SU-DHL-6 (cell line): ENCODE data around the gene TBC1D22A.

ENCODE experiments used
- CTCF ChIP-seq: fragments of 200-600 bp; sonication (generic); IDR thresholded peaks from one replicate; pipeline ENCODE4 v1.5.1; 2017; ENCODE audit warnings: antibody characterized with exemption, mild to moderate bottlenecking, low read length, moderate library complexity; ENCODE audit not compliant: insufficient read depth, poor library complexity, severe bottlenecking
- EZH2phosphoT487 ChIP-seq: fragments of 200-600 bp; sonication (generic), shearing (Covaris generic); conservative IDR thresholded peaks from 2 replicates; pipeline ENCODE4 v1.6.1; 2018; ENCODE audit warnings: mild to moderate bottlenecking, antibody characterized with exemption, low read length, moderate library complexity, mixed read lengths

GRCh38 chr22:47208630-47209029, 446.2 kb downstream of the TBC1D22A start:
- TF ChIP-seq CTCF (no peak), EZH2phosphoT487 (no peak)
